Activated naive CD4-positive, alpha-beta T cell treated with anti-CD3 and anti-CD28 coated beads, Interleukin-2, amount 50 U/mL, for 24 hours (primary cell): ENCODE data around the gene IL1RAPL1.
"Not testable (repeated sequence)": the region's sequence is repeated elsewhere in the genome, so short reads cannot be mapped to it uniquely, and the experiment has no call there.

Experiments used
- H3K27ac Mint-ChIP-seq: one replicate; pipeline ENCODE4 v1.8.0; 2021; ENCODE audit warnings: mild to moderate bottlenecking, mixed read lengths
- H3K27me3 Mint-ChIP-seq: one replicate; pipeline ENCODE4 v1.8.0; 2021; ENCODE audit warnings: mixed read lengths
- H3K36me3 Mint-ChIP-seq: one replicate; pipeline ENCODE4 v1.8.0; 2021; ENCODE audit warnings: mixed read lengths
- H3K4me1 Mint-ChIP-seq: one replicate; pipeline ENCODE4 v1.8.0; 2021; ENCODE audit warnings: mixed read lengths
- H3K4me3 Mint-ChIP-seq: one replicate; pipeline ENCODE4 v1.8.0; 2021; ENCODE audit warnings: mild to moderate bottlenecking, mixed read lengths
- H3K9me3 Mint-ChIP-seq: one replicate; pipeline ENCODE4 v1.8.0; 2021; ENCODE audit warnings: mixed read lengths

Gene IL1RAPL1

DNA sequence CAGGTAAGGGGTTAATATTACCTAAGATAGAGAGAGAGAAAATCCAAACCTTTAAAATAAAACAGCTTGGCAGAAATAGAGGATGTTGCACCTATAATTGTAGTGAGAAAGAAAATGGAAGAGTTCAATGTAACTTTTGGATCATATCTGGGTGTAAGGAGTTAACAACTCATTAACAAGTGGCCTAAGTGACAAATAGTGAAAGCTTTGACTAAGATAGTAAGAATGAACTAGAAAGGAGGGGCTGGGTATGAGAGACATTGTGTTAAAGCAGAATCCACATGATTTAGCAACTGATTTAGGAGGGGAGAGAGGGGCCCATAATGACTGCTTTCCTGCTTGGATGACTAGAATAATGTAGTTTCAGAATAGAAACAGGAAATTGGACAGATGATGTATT lies 761.0 kb downstream of the IL1RAPL1 start:
- H3K27ac Mint-ChIP-seq, result no peak overlapping the region
- no peaks in the 10 kb centered on the region for H3K9me3 Mint-ChIP-seq
- no peaks in the 10 kb centered on the region for H3K27me3 Mint-ChIP-seq
- H3K36me3 Mint-ChIP-seq, result no peaks in the 10 kb centered on the region
- no peak overlapping the region for H3K4me3 Mint-ChIP-seq
- H3K4me1 Mint-ChIP-seq, result no peaks in the 10 kb centered on the region

DNA sequence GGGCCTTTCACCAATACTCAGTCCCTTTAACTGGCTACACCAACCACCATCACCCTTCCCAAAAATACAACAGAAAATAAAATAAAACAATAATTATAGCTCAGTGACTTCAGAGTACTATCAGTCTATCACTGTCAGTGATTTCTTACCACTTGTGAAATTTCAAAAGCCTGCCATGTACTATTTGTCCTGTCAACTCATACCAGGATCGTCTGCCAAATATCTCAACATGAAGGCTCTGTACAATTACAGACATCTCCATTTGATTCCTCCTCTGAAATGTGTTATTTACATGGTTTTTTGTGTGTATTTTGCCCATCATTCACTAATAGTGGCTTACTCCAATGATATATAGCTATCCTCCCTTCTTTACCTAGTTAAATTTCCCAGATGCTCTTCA lies 772.0 kb downstream of the IL1RAPL1 start:
- Mint-ChIP-seq H3K4me3 (no peak overlapping the region), H3K27ac (no peak overlapping the region), H3K4me1 (no peaks in the 10 kb centered on the region), H3K9me3 (no peaks in the 10 kb centered on the region), H3K36me3 (no peaks in the 10 kb centered on the region), H3K27me3 (no peaks in the 10 kb centered on the region)

DNA sequence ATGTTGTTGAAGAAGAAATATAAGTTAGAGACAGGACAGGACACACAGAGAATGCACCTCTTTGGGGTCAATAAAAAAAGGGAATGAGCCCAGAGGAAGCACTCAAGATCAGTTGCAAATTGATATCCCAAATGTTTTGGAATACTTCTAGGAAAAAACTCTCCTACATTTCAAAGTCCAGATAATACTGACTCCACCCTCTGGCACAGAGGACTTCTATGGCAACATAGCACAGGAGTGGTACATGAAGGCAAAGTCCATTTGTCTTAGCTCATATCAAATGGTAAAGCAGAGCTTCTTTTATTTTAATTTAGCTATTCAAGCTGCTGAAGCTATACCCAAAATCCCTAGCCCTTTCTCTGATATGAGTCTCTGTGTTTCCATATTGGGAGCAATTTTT lies 787.5 kb downstream of the IL1RAPL1 start:
- not testable (repeated sequence) for H3K27me3 Mint-ChIP-seq, H3K4me1 Mint-ChIP-seq, H3K36me3 Mint-ChIP-seq, H3K4me3 Mint-ChIP-seq, H3K27ac Mint-ChIP-seq, H3K9me3 Mint-ChIP-seq

DNA sequence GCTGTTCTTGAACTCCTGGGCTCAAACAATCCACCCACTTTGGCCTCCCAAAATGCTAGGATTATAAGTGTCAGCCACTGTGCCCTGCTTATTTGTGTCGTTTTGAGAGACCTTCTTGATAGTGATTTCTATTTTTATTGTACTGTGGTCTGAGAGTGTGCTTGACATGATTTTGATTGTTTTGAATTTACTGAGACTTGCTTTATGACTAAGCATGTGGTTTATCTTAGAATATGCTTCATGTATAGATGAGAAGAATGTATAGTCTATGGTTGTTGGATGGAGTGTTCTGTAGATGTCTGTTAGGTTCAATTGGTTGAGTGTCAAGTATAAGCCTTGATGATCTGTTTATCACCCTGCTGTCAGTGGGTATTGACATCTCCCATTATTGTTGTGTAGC lies 789.3 kb downstream of the IL1RAPL1 start:
- H3K27ac Mint-ChIP-seq, result no peak overlapping the region
- H3K4me1 Mint-ChIP-seq, result no peaks in the 10 kb centered on the region
- no peak overlapping the region for H3K4me3 Mint-ChIP-seq
- no peaks in the 10 kb centered on the region for H3K36me3 Mint-ChIP-seq
- H3K9me3 Mint-ChIP-seq, result no peaks in the 10 kb centered on the region
- no peaks in the 10 kb centered on the region for H3K27me3 Mint-ChIP-seq

DNA sequence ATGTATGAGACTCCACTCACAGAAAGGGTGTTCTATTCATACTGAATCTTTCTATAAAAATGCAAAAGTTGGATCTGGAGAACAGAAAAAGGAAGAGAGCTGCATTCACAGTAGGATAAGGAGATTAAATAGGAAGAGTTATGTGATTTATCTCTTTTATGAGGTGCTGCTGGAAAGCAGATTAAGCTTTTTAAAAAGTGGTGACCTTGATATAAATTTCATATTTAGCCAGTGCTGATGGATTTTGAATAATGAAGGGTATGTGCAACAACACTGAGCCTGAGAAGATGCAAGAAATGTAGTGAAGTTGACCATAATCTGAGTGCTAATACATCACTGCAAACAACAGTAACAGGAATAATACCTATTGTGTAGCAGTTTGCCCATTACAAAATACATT lies 795.6 kb downstream of the IL1RAPL1 start:
- Mint-ChIP-seq H3K36me3 (no peaks in the 10 kb centered on the region), H3K27me3 (no peaks in the 10 kb centered on the region), H3K4me1 (no peaks in the 10 kb centered on the region), H3K9me3 (no peaks in the 10 kb centered on the region), H3K4me3 (no peak overlapping the region), H3K27ac (no peak overlapping the region)

DNA sequence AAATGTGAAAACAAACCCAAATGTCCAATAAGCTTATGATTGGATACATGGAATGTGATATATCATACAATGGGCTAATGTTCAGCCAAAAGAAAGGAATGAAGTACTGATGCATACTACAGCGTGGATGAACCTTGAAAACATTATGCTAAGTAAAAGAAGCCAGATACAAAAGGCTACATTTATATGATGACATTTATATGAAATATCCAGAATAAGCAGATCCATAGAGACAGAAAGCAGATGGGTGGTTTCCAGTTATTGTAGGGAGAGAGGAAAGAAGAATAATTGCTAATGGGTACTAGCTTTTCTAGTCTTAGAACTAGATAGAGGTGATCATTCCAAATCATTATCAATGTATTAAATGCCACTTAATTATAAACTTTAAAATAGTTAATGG lies 801.3 kb downstream of the IL1RAPL1 start:
- Mint-ChIP-seq H3K9me3 (no peaks in the 10 kb centered on the region), H3K27me3 (no peaks in the 10 kb centered on the region), H3K4me1 (no peaks in the 10 kb centered on the region), H3K27ac (no peak overlapping the region), H3K4me3 (no peak overlapping the region), H3K36me3 (no peaks in the 10 kb centered on the region)

DNA sequence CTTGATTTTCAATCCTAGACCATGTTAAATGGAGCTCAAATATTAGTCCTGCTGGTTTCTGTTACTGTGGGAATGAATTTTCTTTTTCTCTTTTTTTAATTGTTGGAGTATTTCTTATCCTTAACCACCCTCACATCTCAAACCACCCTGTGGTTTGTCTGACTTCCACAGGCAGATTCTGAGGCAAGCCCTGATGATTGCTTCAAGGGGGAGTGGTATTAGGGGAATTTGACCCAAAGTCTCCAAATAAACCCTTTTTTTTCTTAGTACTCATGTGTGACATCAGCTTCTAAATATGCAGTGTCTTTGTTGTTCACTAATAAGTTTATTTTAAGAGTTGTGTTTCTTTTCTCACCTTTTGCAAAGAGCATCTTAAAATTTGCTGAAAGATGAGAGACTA lies 810.3 kb downstream of the IL1RAPL1 start:
- H3K27me3 Mint-ChIP-seq, result no peaks in the 10 kb centered on the region
- H3K36me3 Mint-ChIP-seq, result no peaks in the 10 kb centered on the region
- H3K27ac Mint-ChIP-seq, result no peak overlapping the region
- H3K4me1 Mint-ChIP-seq, result no peaks in the 10 kb centered on the region
- H3K4me3 Mint-ChIP-seq, result no peak overlapping the region
- H3K9me3 Mint-ChIP-seq, result no peaks in the 10 kb centered on the region

DNA sequence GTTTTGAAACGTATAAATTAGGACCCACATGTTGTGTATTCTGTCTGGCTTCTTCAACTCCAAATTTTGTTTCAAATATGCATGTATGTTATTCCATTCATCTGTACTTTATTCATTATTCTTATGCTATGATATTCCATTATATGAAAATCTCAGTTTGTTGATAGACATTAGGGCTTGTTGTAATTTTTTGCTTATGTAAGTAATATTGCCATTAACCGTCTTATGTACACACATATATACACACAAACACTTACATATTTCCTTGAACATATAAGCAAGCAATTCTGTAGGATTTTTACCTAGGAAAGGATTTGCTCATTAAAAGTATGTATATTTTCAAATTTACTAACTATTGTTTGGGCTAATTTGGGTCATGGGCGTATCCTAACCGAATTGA lies 820.1 kb downstream of the IL1RAPL1 start:
- Mint-ChIP-seq H3K4me1 (no peaks in the 10 kb centered on the region), H3K36me3 (no peaks in the 10 kb centered on the region), H3K27ac (no peak overlapping the region)

DNA sequence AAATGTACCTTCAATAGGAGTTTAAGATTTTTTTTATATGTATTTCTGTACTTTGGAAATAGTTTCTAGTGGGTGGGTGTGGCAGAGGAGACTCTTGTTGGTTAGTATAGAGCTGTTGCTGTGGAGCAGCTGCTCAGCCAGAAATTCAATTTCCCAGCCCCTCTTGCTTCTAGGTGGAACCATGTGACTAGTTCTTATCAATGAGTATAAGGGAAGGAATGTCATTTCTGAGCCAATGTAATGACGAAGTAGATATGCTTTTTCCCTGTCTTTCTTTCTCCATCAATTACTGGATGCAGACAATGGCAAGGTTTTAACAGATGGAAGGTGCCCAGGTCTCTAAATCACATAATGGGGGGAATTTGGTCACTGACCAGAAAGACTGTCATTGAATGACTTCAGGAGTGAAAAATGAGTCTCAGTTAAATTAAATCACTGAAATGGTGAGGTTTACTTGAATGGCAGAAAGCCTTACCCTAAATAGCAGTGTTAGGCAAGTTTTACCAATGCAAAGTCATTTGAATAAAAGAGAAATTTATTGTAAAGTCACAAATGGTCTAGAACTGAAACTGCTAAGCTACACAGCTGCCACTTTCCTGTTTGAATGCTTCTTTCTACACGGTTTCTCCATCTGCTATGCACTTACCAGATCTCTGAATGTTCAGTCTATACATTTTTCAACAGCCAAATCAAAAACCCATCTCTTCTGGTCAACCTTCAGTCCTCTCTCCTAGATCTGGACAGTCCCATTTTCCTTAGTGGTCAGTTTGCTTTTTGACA lies 832.7 kb downstream of the IL1RAPL1 start:
- Mint-ChIP-seq H3K36me3 (no peaks in the 10 kb centered on the region), H3K27ac (no peak overlapping the region), H3K4me3 (no peak overlapping the region), H3K4me1 (no peaks in the 10 kb centered on the region), H3K9me3 (no peaks in the 10 kb centered on the region), H3K27me3 (no peaks in the 10 kb centered on the region)

More for the DNA sequence above, 820.1 kb downstream of the IL1RAPL1 start:
- Mint-ChIP-seq H3K9me3 (no peaks in the 10 kb centered on the region), H3K4me3 (no peak overlapping the region), H3K27me3 (no peaks in the 10 kb centered on the region)

DNA sequence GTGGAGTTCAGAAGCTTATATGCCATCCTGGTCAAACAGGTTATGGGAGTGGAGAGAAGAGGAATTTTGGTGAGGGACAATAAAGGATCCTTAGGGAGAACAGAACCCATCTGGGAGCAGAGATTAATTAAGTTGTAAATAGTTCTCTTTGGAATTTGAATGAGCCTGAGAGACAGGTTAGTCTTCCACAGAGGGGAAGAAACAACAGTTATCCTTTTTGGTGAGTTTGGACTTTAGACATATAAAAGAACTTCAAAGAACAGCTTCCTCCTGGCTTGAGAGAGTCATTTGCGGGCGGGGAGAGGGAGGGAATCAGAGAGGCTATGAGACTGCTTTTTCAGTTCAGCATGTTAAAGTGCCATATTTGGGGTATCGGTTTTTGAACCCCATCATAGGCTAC lies 834.8 kb downstream of the IL1RAPL1 start:
- Mint-ChIP-seq H3K27me3 (no peaks in the 10 kb centered on the region), H3K4me1 (no peaks in the 10 kb centered on the region), H3K27ac (no peak overlapping the region), H3K9me3 (no peaks in the 10 kb centered on the region), H3K4me3 (no peak overlapping the region), H3K36me3 (no peaks in the 10 kb centered on the region)

DNA sequence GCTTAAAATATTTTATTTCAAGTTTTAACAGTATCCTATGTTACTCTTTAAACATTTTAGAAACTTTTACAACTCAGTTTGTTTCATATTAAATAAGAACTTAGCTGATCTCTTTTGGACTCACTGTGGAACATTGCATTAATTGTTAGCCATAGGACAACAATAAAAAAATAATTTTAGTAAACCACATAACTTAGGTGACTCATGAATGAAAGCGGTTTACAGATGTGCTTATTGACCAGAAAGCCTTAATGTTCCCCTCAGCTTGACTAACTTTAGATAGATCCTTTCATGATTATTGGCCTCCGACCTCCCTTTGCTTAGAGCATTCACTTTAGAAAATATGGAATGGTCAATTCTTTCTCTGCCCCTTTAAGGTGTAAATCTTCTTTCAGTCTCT lies 844.6 kb downstream of the IL1RAPL1 start:
- no peaks in the 10 kb centered on the region for H3K36me3 Mint-ChIP-seq

DNA sequence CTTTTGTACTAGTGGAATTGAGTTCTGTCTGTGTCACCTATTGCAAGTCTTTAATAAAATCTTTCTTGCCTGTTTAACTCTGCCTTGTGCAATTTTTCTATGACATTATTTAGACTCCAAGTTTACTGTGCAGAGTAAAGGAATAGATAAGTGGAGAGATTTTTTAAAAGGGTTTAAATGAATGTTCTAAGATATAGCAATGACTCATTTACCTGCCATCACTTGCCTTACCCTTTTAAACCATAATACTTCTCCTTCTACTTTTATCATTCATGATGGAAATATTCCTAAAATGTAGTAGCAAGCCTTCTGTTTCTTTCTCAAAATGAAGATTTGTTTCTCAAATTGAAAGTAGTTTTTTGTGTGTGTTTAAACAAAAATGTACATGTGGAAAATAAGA lies 845.3 kb downstream of the IL1RAPL1 start:
- no peaks in the 10 kb centered on the region for H3K36me3 Mint-ChIP-seq
- H3K27ac Mint-ChIP-seq, result no peak overlapping the region
- no peaks in the 10 kb centered on the region for H3K27me3 Mint-ChIP-seq
- H3K4me1 Mint-ChIP-seq, result no peaks in the 10 kb centered on the region
- H3K9me3 Mint-ChIP-seq, result no peaks in the 10 kb centered on the region
- no peak overlapping the region for H3K4me3 Mint-ChIP-seq

More for the DNA sequence above, 844.6 kb downstream of the IL1RAPL1 start:
- Mint-ChIP-seq H3K27ac (no peak overlapping the region), H3K4me1 (no peaks in the 10 kb centered on the region), H3K4me3 (no peak overlapping the region), H3K27me3 (no peaks in the 10 kb centered on the region), H3K9me3 (no peaks in the 10 kb centered on the region)

DNA sequence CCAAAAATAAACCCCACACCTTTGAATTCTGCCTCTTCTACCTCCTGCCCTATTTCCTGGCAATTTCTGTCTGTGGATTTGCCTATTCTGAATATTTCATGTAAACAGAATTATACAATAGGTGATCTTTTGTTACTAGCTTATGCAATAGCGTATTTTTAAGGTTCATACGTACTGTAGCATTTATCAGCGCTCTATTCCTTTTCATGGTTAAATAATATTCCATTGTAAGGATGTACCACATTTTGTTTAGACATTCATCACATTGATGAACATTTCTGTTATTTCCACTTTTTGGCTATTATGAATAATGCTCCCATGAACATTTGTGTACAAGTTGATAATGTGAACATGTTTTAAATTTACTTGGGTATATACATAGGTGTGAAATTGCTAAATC lies 847.7 kb downstream of the IL1RAPL1 start:
- H3K36me3 Mint-ChIP-seq, result no peaks in the 10 kb centered on the region
- no peaks in the 10 kb centered on the region for H3K4me1 Mint-ChIP-seq
- no peaks in the 10 kb centered on the region for H3K27me3 Mint-ChIP-seq
- H3K9me3 Mint-ChIP-seq, result peaks cover 5% of the 10 kb centered on the region
- H3K27ac Mint-ChIP-seq, result no peak overlapping the region
- H3K4me3 Mint-ChIP-seq, result no peak overlapping the region

DNA sequence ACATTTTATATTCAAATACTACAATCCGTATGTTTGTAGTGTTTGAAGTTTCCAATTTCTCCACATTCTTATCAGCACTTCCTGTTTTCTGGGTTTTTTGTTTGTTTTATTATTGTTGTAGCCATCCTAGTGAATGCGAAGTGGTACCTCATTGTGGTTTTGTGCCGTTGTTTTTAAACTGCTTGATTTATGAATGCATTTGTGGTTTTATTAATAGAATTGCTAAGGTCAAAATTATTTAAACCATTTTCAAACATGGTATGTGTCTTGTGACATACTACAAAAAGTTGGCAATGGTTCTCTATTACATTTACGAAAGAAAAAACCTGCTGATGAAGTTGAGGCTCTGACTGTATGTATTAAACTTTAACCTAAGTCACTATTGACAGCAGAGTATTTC lies 848.1 kb downstream of the IL1RAPL1 start:
- Mint-ChIP-seq H3K9me3 (peaks cover 5% of the 10 kb centered on the region), H3K36me3 (no peaks in the 10 kb centered on the region), H3K27ac (no peak overlapping the region), H3K4me3 (no peak overlapping the region), H3K4me1 (no peaks in the 10 kb centered on the region), H3K27me3 (no peaks in the 10 kb centered on the region)

DNA sequence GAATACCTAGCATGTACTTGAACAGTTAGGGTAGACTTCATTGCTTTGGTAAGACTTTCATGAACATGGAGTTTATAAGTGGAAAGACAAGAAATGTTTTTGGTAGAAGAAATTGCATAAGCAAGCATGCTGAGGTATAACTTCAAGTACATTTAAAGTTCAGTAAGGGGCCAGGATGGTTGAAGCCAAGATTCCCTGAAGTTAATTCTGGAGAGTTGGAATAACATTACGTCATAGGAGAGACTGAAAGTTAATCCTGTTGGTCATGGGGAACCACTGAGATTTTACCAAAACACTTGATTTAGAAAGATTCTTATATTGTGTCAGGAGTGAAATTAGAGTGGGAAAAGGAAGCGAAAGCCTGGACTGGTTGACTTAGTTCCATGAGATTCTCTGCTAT lies 860.6 kb downstream of the IL1RAPL1 start:
- no peak overlapping the region for H3K4me3 Mint-ChIP-seq
- H3K4me1 Mint-ChIP-seq, result no peaks in the 10 kb centered on the region
- no peaks in the 10 kb centered on the region for H3K36me3 Mint-ChIP-seq
- no peaks in the 10 kb centered on the region for H3K27me3 Mint-ChIP-seq
- H3K9me3 Mint-ChIP-seq, result no peaks in the 10 kb centered on the region
- H3K27ac Mint-ChIP-seq, result no peak overlapping the region

DNA sequence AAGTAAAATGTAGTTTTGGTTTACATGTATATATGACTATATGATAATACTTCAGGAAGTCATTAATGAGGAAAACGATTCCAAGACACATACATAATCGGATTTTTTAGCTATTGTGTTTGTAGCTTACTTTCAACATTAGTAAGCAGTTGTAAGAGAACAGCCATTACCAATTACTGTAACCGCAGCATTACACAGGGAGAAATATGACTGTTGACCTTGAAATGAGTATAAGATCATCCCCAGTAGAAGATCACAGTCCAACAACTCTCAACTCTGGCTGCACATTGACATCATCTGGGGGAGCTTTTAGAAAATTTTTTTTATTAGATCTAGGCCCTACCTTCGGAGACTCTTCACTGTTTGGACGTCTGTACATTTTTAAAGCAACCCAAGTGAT lies 866.1 kb downstream of the IL1RAPL1 start:
- Mint-ChIP-seq H3K27me3 (no peaks in the 10 kb centered on the region), H3K27ac (no peak overlapping the region), H3K9me3 (no peaks in the 10 kb centered on the region), H3K4me3 (no peak overlapping the region), H3K36me3 (no peaks in the 10 kb centered on the region), H3K4me1 (no peaks in the 10 kb centered on the region)

DNA sequence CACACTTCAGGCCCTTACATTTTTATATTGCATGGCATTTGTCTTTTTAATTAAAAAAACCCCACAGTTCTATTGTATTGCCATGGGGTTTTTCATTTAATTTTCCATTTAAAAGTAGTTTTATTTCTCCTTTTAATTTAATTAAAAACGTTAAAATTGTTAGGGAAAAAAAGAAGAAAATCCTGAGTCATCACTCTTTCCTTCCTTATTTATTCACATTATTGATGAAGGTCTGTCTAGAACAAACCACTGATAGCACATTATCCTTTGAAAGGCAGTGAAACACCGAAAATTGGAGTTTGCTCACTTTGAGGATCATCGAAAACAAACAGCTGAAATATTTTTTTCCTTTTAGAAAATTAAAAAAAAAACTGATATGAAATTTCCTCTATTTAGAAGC lies 868.5 kb downstream of the IL1RAPL1 start:
- H3K9me3 Mint-ChIP-seq, result no peaks in the 10 kb centered on the region
- H3K27me3 Mint-ChIP-seq, result no peaks in the 10 kb centered on the region
- H3K4me3 Mint-ChIP-seq, result no peak overlapping the region
- H3K36me3 Mint-ChIP-seq, result no peaks in the 10 kb centered on the region
- H3K4me1 Mint-ChIP-seq, result no peaks in the 10 kb centered on the region
- no peak overlapping the region for H3K27ac Mint-ChIP-seq
